Testis (tissue), 3 donors: ENCODE results near the gene CRACDL. TPM values are rescaled to one million over a fixed set of nuclear protein-coding genes. Genes with fewer than 3 reads are reported as not detected.

Experiments
- DNase-seq: peaks from one replicate; pipeline ENCODE4 v3.0.0-alpha.2; 2019
- H3K27ac ChIP-seq, 2 donors: fragments of 200-600 bp; sonication (generic); one replicate each; pipeline ENCODE4 v1.5.1; 2019
- H3K27me3 ChIP-seq: fragments of 200-600 bp; sonication (generic); one replicate; pipeline ENCODE4 v1.5.1; 2019
- H3K36me3 ChIP-seq: fragments of 200-600 bp; sonication (generic); one replicate; pipeline ENCODE4 v1.5.1; 2017; ENCODE audit warnings: low read depth; ENCODE audit errors: missing control alignments
- H3K4me1 ChIP-seq: fragments of 200-600 bp; sonication (generic); one replicate; pipeline ENCODE4 v1.5.1; 2019
- H3K4me3 ChIP-seq, 2 donors: fragments of 200-600 bp; sonication (generic); one replicate each; pipeline ENCODE4 v1.5.1; 2017 to 2019
- H3K9me3 ChIP-seq: fragments of 200-600 bp; sonication (generic); one replicate; pipeline ENCODE4 v1.5.1; 2017
- CTCF ChIP-seq, 3 experiments: fragments of 450-650 bp in 2 of 3; fragments of 200-600 bp in 1 of 3; sonication (generic) in 1 of 3; IDR thresholded peaks; one replicate each; pipeline ENCODE4 v1.5.1; 2016 to 2019; ENCODE audit warnings: antibody characterized with exemption in 3 of 3, mild to moderate bottlenecking in 2 of 3, moderate library complexity in 1 of 3
- POLR2A ChIP-seq: fragments of 450-650 bp; IDR thresholded peaks from one replicate; pipeline ENCODE4 v1.6.1; 2017; ENCODE audit warnings: antibody characterized with exemption, mild to moderate bottlenecking, moderate library complexity
- whole genome bisulfite sequencing, 2 donors: methylation state at CpG; one replicate each; pipeline ENCODE4 v1.1.5; 2018; 5-methylcytosine and 5-hydroxymethylcytosine counted together
- intact Hi-C: fragments of 100-400 bp; cut with DNase I; formaldehyde crosslinking; loops from one replicate; pipeline ENCODE4 v1.15.1; 2023; ENCODE audit warnings: low total_unique reads
- polyA plus RNA-seq: library from polyadenylated mRNA; stranded (reverse); fragments of 350-450 nt; fragmentation: Illumina TruSeq; extraction: RNeasy Lipid Tissue Mini Kit (QIAGEN cat#74804); gene quantifications from one replicate; pipeline ENCODE4 v1.2.3, GENCODE V29; 2014; ENCODE audit warnings: low read depth, low replicate concordance; ENCODE audit not compliant: insufficient read depth
- total RNA-seq, 2 donors: library from RNA; depleted of rRNA; stranded (reverse); fragments of >200 nt; gene quantifications; one replicate each; pipeline ENCODE4 v1.2.3, GENCODE V29; 2016

Gene CRACDL
- total and polyA plus RNA-seq, 3 donors from 2014 or later, result 8.4 to 30.4 (median 29.1) TPM

DNA sequence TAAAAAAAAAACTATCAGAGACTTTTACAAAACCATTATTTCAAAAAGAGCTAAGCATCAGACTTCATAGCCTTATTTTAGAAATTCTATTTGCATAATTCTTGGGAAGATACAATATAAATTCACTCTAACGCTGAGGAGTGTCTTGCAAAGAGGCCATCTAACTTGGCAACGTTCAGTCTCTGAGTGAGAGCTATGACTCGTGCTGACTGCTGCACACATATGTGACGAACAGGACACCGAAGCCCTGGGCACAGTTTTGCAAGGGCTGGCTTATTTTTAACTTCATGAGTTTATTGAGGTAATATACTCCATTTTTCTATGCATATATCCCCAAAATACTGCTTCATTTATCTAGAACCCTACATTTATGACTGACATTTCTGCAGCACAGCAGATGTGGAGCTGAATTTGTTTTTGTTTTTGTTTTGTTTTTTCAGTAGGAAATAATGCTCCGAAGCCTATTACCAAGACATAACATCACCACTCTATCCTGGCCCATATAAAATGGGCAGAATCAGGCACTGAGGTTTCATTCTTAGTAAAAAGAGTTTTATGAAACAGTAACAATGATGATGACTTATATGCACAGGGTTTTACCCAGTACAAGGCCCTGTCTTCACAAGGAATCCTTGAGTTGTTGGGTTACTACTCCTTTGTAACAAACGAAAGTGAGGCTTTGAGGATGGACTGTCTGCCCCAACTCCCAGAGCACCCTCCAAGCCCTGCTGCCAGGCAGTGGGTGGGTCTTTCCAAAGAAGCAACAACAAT lies 68.3 kb downstream of the CRACDL start:
- no peak for DNase-seq
- H3K36me3 ChIP-seq, result no peaks in the 10 kb centered on the region
- no peaks in the 10 kb centered on the region for H3K9me3 ChIP-seq
- H3K27me3 ChIP-seq, result no peaks in the 10 kb centered on the region
- 79 to 81% methylated on average over 7 of the region's 7 CpGs for WGBS, 2 donors
- H3K4me1 ChIP-seq, result peaks cover 6% of the 10 kb centered on the region
- no peak overlapping the region for H3K27ac ChIP-seq
- TF ChIP-seq CTCF (IDR thresholded peaks at IDR 0.05), result no peak
- TF ChIP-seq POLR2A, result no peak
- intact Hi-C loops, result no loop called here
- no peak overlapping the region for H3K4me3 ChIP-seq

DNA sequence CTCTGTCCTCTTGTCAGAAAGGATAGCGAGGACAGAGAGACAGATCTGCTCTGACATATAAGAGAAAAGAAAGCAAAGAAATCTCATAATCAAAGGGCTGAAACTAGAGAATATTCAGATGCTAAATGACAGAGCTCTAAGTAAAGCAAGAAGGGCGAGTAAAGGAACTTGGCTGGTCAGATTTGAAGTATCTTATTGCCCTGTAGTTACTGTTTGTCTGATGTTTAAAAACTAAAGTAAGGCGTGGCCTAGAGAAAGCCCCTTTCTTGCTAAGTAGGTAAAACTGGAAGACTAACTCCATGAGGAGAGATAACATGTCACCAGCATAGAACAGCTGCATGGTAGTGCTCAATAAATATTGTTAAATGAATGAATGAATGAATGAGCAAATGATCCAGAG lies 70.0 kb downstream of the CRACDL start:
- Histone ChIP-seq H3K27me3 (no peaks in the 10 kb centered on the region), H3K27ac (no peak overlapping the region), H3K4me3 (no peak overlapping the region), H3K9me3 (no peaks in the 10 kb centered on the region), H3K4me1 (peaks cover 6% of the 10 kb centered on the region), H3K36me3 (no peaks in the 10 kb centered on the region)
- 82 to 88% methylated on average over 3 of the region's 3 CpGs for WGBS, 2 donors
- intact Hi-C loops, result no loop called here
- TF ChIP-seq POLR2A (no peak), CTCF (IDR thresholded peaks at IDR 0.05) (no peak)
- DNase-seq, result no peak

- no peak overlapping the region for H3K4me3 ChIP-seq
- H3K4me1 ChIP-seq, result no peaks in the 10 kb centered on the region
- H3K27ac ChIP-seq, result no peak overlapping the region
- intact Hi-C loops, result no loop called here
- no peak for TF ChIP-seq CTCF (IDR thresholded peaks at IDR 0.05)
- TF ChIP-seq POLR2A, result no peak
- no peaks in the 10 kb centered on the region for H3K27me3 ChIP-seq
- no peaks in the 10 kb centered on the region for H3K9me3 ChIP-seq
- H3K36me3 ChIP-seq, result no peaks in the 10 kb centered on the region
- 83 to 86% methylated on average over 1 of the region's 1 CpG for WGBS, 2 donors
- no peak for DNase-seq
Measured at GRCh38 chr2:98861601-98862000, 74.4 kb downstream of the CRACDL start.

DNA sequence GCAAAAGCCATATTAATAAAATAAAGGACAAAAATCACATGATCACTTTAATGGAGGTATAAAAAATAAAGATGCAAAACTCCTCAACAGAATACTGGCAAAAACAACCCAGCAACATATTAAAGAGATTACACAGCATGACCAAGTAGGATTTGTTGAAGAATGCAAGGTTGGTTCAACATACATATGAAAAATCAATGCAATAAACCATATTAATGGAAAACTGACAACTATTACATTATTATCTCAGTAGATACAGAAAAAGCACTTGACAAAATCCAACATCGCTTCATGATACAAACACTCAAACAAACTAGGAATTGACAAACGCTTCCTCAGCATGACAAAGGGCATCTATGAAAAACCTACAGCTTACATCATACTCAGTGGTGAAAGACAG lies 76.7 kb downstream of the CRACDL start:
- TF ChIP-seq POLR2A, result no peak
- no peak for TF ChIP-seq CTCF (IDR thresholded peaks at IDR 0.05)
- intact Hi-C loops, result no loop called here
- Histone ChIP-seq H3K4me1 (no peaks in the 10 kb centered on the region), H3K36me3 (no peaks in the 10 kb centered on the region), H3K27ac (no peak overlapping the region), H3K9me3 (no peaks in the 10 kb centered on the region), H3K27me3 (no peaks in the 10 kb centered on the region), H3K4me3 (no peak overlapping the region)
- no peak for DNase-seq
- WGBS, 2 donors, result 82 to 93% methylated on average over 2 of the region's 2 CpGs

GRCh38 chr2:98857001-98857400 lies 79.0 kb downstream of the CRACDL start:
- WGBS, 2 donors, result 75 to 82% methylated on average over 1 of the region's 1 CpG

More at GRCh38 chr2:98857001-98857400, 79.0 kb downstream of the CRACDL start:
- DNase-seq, result no peak
- H3K27ac ChIP-seq, result no peak overlapping the region
- H3K4me1 ChIP-seq, result no peaks in the 10 kb centered on the region
- no peaks in the 10 kb centered on the region for H3K36me3 ChIP-seq
- H3K4me3 ChIP-seq, result no peak overlapping the region
- H3K27me3 ChIP-seq, result no peaks in the 10 kb centered on the region
- no peaks in the 10 kb centered on the region for H3K9me3 ChIP-seq
- intact Hi-C loops, result no loop called here
- no peak for TF ChIP-seq CTCF (IDR thresholded peaks at IDR 0.05)
- TF ChIP-seq POLR2A, result no peak
